ENCODE results near the gene TSHB. TPM values are rescaled to one million over a fixed set of nuclear protein-coding genes. Genes with fewer than 3 reads are reported as not detected.

The TSHB gene
- polyA plus RNA-seq, 3 donors = not detected

- DNase-seq = no peak
- no peak overlapping the region for H3K4me3 ChIP-seq (replicated peaks in 1 of 3; ENCODE audit: low read depth in 2 of 3, low read length in 3 of 3)
Measured at GRCh38 chr1:115073298-115074087, 43.9 kb downstream of the TSHB start.

DNA sequence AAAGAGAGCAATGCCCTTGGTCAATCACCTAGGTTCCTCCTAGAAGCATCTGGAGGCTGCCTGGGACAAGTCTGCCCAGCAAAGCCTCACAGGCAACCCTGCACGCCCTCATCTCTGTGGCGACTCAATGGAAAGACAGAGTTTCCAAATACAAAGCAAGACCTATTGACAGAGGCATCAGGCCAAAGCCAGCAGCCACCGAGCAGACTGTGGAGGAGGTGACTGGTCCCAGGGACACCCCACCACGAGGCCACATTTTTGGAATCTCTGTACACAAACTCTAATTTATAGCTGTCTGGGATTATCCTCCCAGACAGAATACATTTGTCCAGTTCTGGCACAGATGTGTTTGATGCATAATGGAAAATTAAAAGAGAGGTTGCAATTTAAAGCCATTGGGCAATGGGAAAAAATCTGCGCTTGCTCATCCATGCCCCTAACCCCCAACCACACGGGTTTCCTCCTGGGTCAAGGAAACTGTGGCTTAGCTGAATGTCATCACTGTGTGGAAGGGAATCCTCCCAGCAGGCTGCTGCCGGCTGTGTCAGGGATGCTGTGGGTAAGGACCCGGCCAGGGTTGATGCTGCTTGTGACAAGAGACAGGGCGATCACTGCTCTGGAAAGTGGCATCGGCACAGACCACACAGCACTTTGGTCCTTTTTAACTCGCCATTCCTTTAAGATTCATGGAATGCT, 45.4 kb downstream of the TSHB start:
- Mint-ChIP-seq H3K4me3 (no peak overlapping the region), H3K36me3 (peaks cover 25 to 27% of the 10 kb centered on the region in 2 donors), H3K27me3 (ENCODE audit: low read depth in 3 of 3) (peaks cover 0 to 6% (median 1%) of the 10 kb centered on the region in 3 donors), H3K4me1 (peaks cover 16% of the 10 kb centered on the region), H3K9me3 (no peaks in the 10 kb centered on the region), H3K27ac (peak overlapping the region in 1 of 7 donors; percentile 37)
- H3K9ac ChIP-seq (ENCODE audit: insufficient read depth, low read length, poor library complexity, severe bottlenecking) = no peak overlapping the region
- H3K36me3 ChIP-seq (replicated peaks in 1 of 2; ENCODE audit: control insufficient read depth in 1 of 2, insufficient read depth in 2 of 2, low read length in 2 of 2) = peaks cover 0 to 22% of the 10 kb centered on the region in 2 donors
- intact Hi-C loops (cut with micrococcal nuclease) = no loop called here
- 67% methylated on average over 8 of the region's 11 CpGs for WGBS (ENCODE audit: insufficient coverage)
- no peaks in the 10 kb centered on the region for H3K27me3 ChIP-seq (ENCODE audit: control insufficient read depth in 2 of 2, insufficient read depth in 2 of 2, low read length in 2 of 2)
- no peak overlapping the region for H3K4me3 ChIP-seq (replicated peaks in 1 of 3; ENCODE audit: low read depth in 2 of 3, low read length in 3 of 3)
- no peaks in the 10 kb centered on the region for H4K20me1 ChIP-seq (ENCODE audit: insufficient read depth, low read length)
- H3K4me2 ChIP-seq (replicated peaks; ENCODE audit: extremely low read depth, low read length, poor library complexity, severe bottlenecking) = no peak overlapping the region
- H3K4me1 ChIP-seq (ENCODE audit: control insufficient read depth in 1 of 2, insufficient read depth in 2 of 2, low read length in 2 of 2) = peaks cover 0 to 13% of the 10 kb centered on the region in 2 donors
- H2AFZ ChIP-seq (ENCODE audit: insufficient read depth, low read depth, low read length, poor library complexity, severe bottlenecking) = no peak overlapping the region
- H3K79me2 ChIP-seq (ENCODE audit: insufficient read depth, low read length) = no peaks in the 10 kb centered on the region
- no peaks in the 10 kb centered on the region for H3K9me3 ChIP-seq (replicated peaks in 1 of 2; ENCODE audit: control insufficient read depth in 1 of 2, insufficient read depth in 1 of 2, low read length in 2 of 2)
- no peak for DNase-seq
- H3K27ac ChIP-seq (ENCODE audit: low read depth in 1 of 2, low read length in 2 of 2) = no peak overlapping the region
- TF ChIP-seq, protein P1, sequence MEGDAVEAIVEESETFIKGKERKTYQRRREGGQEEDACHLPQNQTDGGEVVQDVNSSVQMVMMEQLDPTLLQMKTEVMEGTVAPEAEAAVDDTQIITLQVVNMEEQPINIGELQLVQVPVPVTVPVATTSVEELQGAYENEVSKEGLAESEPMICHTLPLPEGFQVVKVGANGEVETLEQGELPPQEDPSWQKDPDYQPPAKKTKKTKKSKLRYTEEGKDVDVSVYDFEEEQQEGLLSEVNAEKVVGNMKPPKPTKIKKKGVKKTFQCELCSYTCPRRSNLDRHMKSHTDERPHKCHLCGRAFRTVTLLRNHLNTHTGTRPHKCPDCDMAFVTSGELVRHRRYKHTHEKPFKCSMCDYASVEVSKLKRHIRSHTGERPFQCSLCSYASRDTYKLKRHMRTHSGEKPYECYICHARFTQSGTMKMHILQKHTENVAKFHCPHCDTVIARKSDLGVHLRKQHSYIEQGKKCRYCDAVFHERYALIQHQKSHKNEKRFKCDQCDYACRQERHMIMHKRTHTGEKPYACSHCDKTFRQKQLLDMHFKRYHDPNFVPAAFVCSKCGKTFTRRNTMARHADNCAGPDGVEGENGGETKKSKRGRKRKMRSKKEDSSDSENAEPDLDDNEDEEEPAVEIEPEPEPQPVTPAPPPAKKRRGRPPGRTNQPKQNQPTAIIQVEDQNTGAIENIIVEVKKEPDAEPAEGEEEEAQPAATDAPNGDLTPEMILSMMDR (IDR thresholded peaks at IDR 0.05) = no peak

More at GRCh38 chr1:115073298-115074087, 43.9 kb downstream of the TSHB start:
- Histone ChIP-seq H3K4me1 (ENCODE audit: control insufficient read depth in 1 of 2, insufficient read depth in 2 of 2, low read length in 2 of 2) (peaks cover 0 to 13% of the 10 kb centered on the region in 2 donors), H3K36me3 (replicated peaks in 1 of 2; ENCODE audit: control insufficient read depth in 1 of 2, insufficient read depth in 2 of 2, low read length in 2 of 2) (peaks cover 0 to 36% of the 10 kb centered on the region in 2 donors), H2AFZ (ENCODE audit: insufficient read depth, low read depth, low read length, poor library complexity, severe bottlenecking) (no peak overlapping the region), H3K79me2 (ENCODE audit: insufficient read depth, low read length) (no peaks in the 10 kb centered on the region), H3K4me2 (replicated peaks; ENCODE audit: extremely low read depth, low read length, poor library complexity, severe bottlenecking) (no peak overlapping the region), H3K9me3 (replicated peaks in 1 of 2; ENCODE audit: control insufficient read depth in 1 of 2, insufficient read depth in 1 of 2, low read length in 2 of 2) (no peaks in the 10 kb centered on the region), H3K9ac (ENCODE audit: insufficient read depth, low read length, poor library complexity, severe bottlenecking) (no peak overlapping the region), H4K20me1 (ENCODE audit: insufficient read depth, low read length) (no peaks in the 10 kb centered on the region), H3K27me3 (ENCODE audit: control insufficient read depth in 2 of 2, insufficient read depth in 2 of 2, low read length in 2 of 2) (no peaks in the 10 kb centered on the region), H3K27ac (ENCODE audit: low read depth in 1 of 2, low read length in 2 of 2) (no peak overlapping the region)
- Mint-ChIP-seq H3K4me3 (no peak overlapping the region), H3K36me3 (peaks cover 31 to 35% of the 10 kb centered on the region in 2 donors), H3K9me3 (no peaks in the 10 kb centered on the region), H3K27me3 (ENCODE audit: low read depth in 3 of 3) (peaks cover 1 to 6% (median 1%) of the 10 kb centered on the region in 3 donors), H3K4me1 (peaks cover 16% of the 10 kb centered on the region), H3K27ac (no peak overlapping the region)
- intact Hi-C loops (cut with micrococcal nuclease) = no loop called here
- 88% methylated on average over 6 of the region's 10 CpGs for WGBS (ENCODE audit: insufficient coverage)
- TF ChIP-seq, protein P1 (IDR thresholded peaks at IDR 0.05) = no peak
